H9 (cell line): ENCODE measurements around the gene TMEM131. TPM values are rescaled to one million over a fixed set of nuclear protein-coding genes. Genes with fewer than 3 reads are reported as not detected.
A peak's percentile ranks its signal among the peaks of the same experiment; 100 is the strongest.

Experiments used
- DNase-seq: peaks from one replicate; pipeline ENCODE4 v3.0.0-alpha.2; 2017
- H2AFZ ChIP-seq: one replicate; pipeline ENCODE4 v1.6.1; 2013; ENCODE audit warnings: mild to moderate bottlenecking, low read length, control low read depth, moderate library complexity
- H2AK5ac ChIP-seq: 2 replicates; pipeline ENCODE4 v1.6.1; 2013; ENCODE audit warnings: low read length, control low read depth, mixed read lengths; ENCODE audit not compliant: insufficient read length
- H2BK120ac ChIP-seq: one replicate; pipeline ENCODE4 v1.6.1; 2013; ENCODE audit warnings: low read depth, mild to moderate bottlenecking, low read length, control low read depth, inconsistent platforms; ENCODE audit not compliant: poor library complexity, severe bottlenecking
- H2BK12ac ChIP-seq: 2 replicates; pipeline ENCODE4 v1.6.1; 2013; ENCODE audit warnings: low read length, control low read depth, mixed read lengths, low read depth; ENCODE audit not compliant: insufficient read length
- H2BK15ac ChIP-seq: 2 replicates; pipeline ENCODE4 v1.6.1; 2013; ENCODE audit warnings: low read depth, low read length, control low read depth
- H2BK20ac ChIP-seq: one replicate; pipeline ENCODE4 v1.6.1; 2013; ENCODE audit warnings: low read depth, mild to moderate bottlenecking, low read length, control low read depth, inconsistent platforms; ENCODE audit not compliant: poor library complexity, severe bottlenecking
- H2BK5ac ChIP-seq: 2 replicates; pipeline ENCODE4 v1.6.1; 2013; ENCODE audit warnings: low read length, control low read depth, mixed read lengths; ENCODE audit not compliant: insufficient read length
- H3K14ac ChIP-seq: 2 replicates; pipeline ENCODE4 v1.6.1; 2013; ENCODE audit warnings: low read length, control low read depth; ENCODE audit not compliant: insufficient read depth
- H3K18ac ChIP-seq: 2 replicates; pipeline ENCODE4 v1.6.1; 2013; ENCODE audit warnings: low read depth, mild to moderate bottlenecking, mixed read lengths, low read length, control low read depth; ENCODE audit not compliant: insufficient read length
- H3K23ac ChIP-seq: 2 replicates; pipeline ENCODE4 v1.6.1; 2013; ENCODE audit warnings: low read length, control low read depth, mixed read lengths, low read depth; ENCODE audit not compliant: insufficient read length
- H3K23me2 ChIP-seq: 2 replicates; pipeline ENCODE4 v1.6.1; 2013; ENCODE audit warnings: low read depth, mild to moderate bottlenecking, mixed read lengths, low read length, control low read depth; ENCODE audit not compliant: insufficient read length, poor library complexity, severe bottlenecking
- H3K27ac ChIP-seq: 2 replicates; pipeline ENCODE4 v1.5.1; 2013; ENCODE audit warnings: low read length, control low read depth, mixed read lengths, low read depth; ENCODE audit not compliant: insufficient read length
- H3K27me3 ChIP-seq: 2 replicates; pipeline ENCODE4 v1.6.1; 2013; ENCODE audit warnings: low read length, control low read depth, inconsistent platforms; ENCODE audit not compliant: insufficient read depth
- H3K4ac ChIP-seq: 2 replicates; pipeline ENCODE4 v1.6.1; 2013; ENCODE audit warnings: low read depth, mild to moderate bottlenecking, control low read depth, inconsistent platforms, low read length, moderate library complexity
- H3K4me1 ChIP-seq: 2 replicates; pipeline ENCODE4 v1.6.1; 2013; ENCODE audit warnings: low read length, control low read depth, inconsistent platforms; ENCODE audit not compliant: insufficient read depth
- H3K4me2 ChIP-seq: 2 replicates; pipeline ENCODE4 v1.6.1; 2013; ENCODE audit warnings: low read length, control low read depth, mixed read lengths; ENCODE audit not compliant: insufficient read length, insufficient read depth
- H3K56ac ChIP-seq: 2 replicates; pipeline ENCODE4 v1.6.1; 2013; ENCODE audit warnings: low read depth, mild to moderate bottlenecking, mixed read lengths, low read length, control low read depth; ENCODE audit not compliant: insufficient read length
- H3K79me1 ChIP-seq: 2 replicates; pipeline ENCODE4 v1.6.1; 2013; ENCODE audit warnings: low read depth, mild to moderate bottlenecking, moderate library complexity, low read length, control low read depth, inconsistent platforms; ENCODE audit not compliant: insufficient read depth, poor library complexity, severe bottlenecking
- H3K79me2 ChIP-seq: 2 replicates; pipeline ENCODE4 v1.6.1; 2013; ENCODE audit warnings: low read length, control low read depth, inconsistent platforms; ENCODE audit not compliant: insufficient read depth
- H3K9ac ChIP-seq: 2 replicates; pipeline ENCODE4 v1.6.1; 2013; ENCODE audit warnings: low read length, control low read depth, mixed read lengths; ENCODE audit not compliant: insufficient read length; ENCODE audit errors: extremely low read depth
- H3K9me3 ChIP-seq: one replicate; pipeline ENCODE4 v1.6.1; 2013; ENCODE audit warnings: low read depth, low read length, inconsistent platforms; ENCODE audit not compliant: control insufficient read depth
- H3T11ph ChIP-seq: one replicate; pipeline ENCODE4 v1.6.1; 2013; ENCODE audit warnings: mild to moderate bottlenecking, low read length, control low read depth, inconsistent platforms
- H4K20me1 ChIP-seq: one replicate; pipeline ENCODE4 v1.6.1; 2013; ENCODE audit not compliant: control insufficient read depth, insufficient read length, insufficient read depth
- H4K5ac ChIP-seq: 2 replicates; pipeline ENCODE4 v1.6.1; 2013; ENCODE audit warnings: low read depth, mild to moderate bottlenecking, mixed read lengths, low read length, control low read depth; ENCODE audit not compliant: insufficient read length
- H4K8ac ChIP-seq: replicated peaks from 2 replicates; pipeline ENCODE4 v1.6.1; 2013; ENCODE audit warnings: low read length, control low read depth, mixed read lengths, low read depth; ENCODE audit not compliant: insufficient read length
- H4K91ac ChIP-seq: 2 replicates; pipeline ENCODE4 v1.6.1; 2013; ENCODE audit warnings: low read depth, mild to moderate bottlenecking, moderate library complexity, mixed read lengths, low read length, control low read depth; ENCODE audit not compliant: insufficient read length
- H3K27ac Mint-ChIP-seq, 3 experiments: 2 replicates in 2 of 3; 3 replicates in 1 of 3; pipeline ENCODE4 v1.8.0; 2020 to 2021; ENCODE audit warnings: mixed read lengths in 3 of 3, mild to moderate bottlenecking in 1 of 3, moderate library complexity in 1 of 3
- H3K27me3 Mint-ChIP-seq: 2 replicates; pipeline ENCODE4 v1.8.0; 2021; ENCODE audit warnings: low read depth, mild to moderate bottlenecking, moderate library complexity, mixed read lengths
- H3K36me3 Mint-ChIP-seq, 3 experiments: 2 replicates in 2 of 3; 3 replicates in 1 of 3; pipeline ENCODE4 v1.8.0; 2020 to 2021; ENCODE audit warnings: low read depth in 3 of 3, mixed read lengths in 3 of 3; ENCODE audit not compliant: insufficient read depth in 1 of 3
- H3K4me1 Mint-ChIP-seq, 2 experiments: 2 replicates each; pipeline ENCODE4 v1.8.0; 2020; ENCODE audit warnings: mixed read lengths in 2 of 2
- H3K4me3 Mint-ChIP-seq, 2 experiments: 2 replicates in 1 of 2; 3 replicates in 1 of 2; pipeline ENCODE4 v1.8.0; 2020 to 2021; ENCODE audit warnings: mild to moderate bottlenecking in 2 of 2, mixed read lengths in 2 of 2, moderate library complexity in 1 of 2
- H3K9me3 Mint-ChIP-seq, 2 experiments: 2 replicates in 1 of 2; 3 replicates in 1 of 2; pipeline ENCODE4 v1.8.0; 2020; ENCODE audit warnings: mild to moderate bottlenecking in 2 of 2, mixed read lengths in 2 of 2, moderate library complexity in 1 of 2
- WGBS: extraction: QIAGEN DNeasy Blood & Tissue Kit; methylation state at CpG from one replicate; pipeline ENCODE4 v1.1.7; 2013; ENCODE audit warnings: missing lambda C conversion rate, low lambda C conversion rate, mixed read lengths; ENCODE audit not compliant: insufficient read length; ENCODE audit errors: extremely low coverage; 5-methylcytosine and 5-hydroxymethylcytosine counted together
- total RNA-seq: library from RNA; stranded (reverse); gene quantifications from 2 replicates; pipeline ENCODE4 v1.2.1, GENCODE V29; 2021
- TF ChIP-seq, protein P1 (sequence below): fragments of 200-600 bp; sonication (generic); conservative IDR thresholded peaks from 3 replicates; pipeline ENCODE4 v1.8.0; 2021; ENCODE audit warnings: antibody characterized with exemption, mild to moderate bottlenecking

TMEM131 gene
- total RNA-seq, 1 experiment from 2014 or later = 20.9 TPM

DNA sequence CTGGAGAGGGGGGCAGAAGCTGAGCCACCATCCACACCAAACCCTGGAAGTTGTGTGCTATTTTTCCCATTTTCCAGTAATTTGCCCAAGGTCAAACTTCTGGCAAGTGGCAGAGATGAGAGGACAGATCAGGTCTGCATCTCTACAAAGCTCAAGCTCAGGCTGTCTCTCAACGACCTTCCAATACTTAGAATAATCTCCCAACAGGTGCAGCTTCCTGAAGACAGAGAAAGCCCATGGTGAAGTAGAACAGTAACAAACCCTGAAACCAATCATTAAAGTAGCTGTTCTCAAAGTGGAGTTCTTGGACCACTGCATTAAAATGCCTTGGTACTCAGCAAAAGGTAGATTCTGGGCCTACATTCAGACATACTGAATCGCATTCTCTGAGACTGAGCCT lies 37.6 kb downstream of the TMEM131 start:
- Histone ChIP-seq H4K20me1 (no peaks in the 10 kb centered on the region), H3K4me1 (no peaks in the 10 kb centered on the region), H4K8ac (no peak overlapping the region), H3T11ph (no peak overlapping the region), H2BK15ac (no peak overlapping the region), H3K23ac (no peak overlapping the region), H3K4me2 (no peak overlapping the region), H2BK20ac (no peak overlapping the region), H3K9me3 (no peaks in the 10 kb centered on the region), H2BK5ac (no peak overlapping the region), H3K9ac (no peak overlapping the region), H2BK12ac (no peak overlapping the region), H2AFZ (no peak overlapping the region), H2AK5ac (no peak overlapping the region), H3K56ac (no peak overlapping the region), H3K27me3 (no peaks in the 10 kb centered on the region), H2BK120ac (no peak overlapping the region), H3K18ac (no peak overlapping the region), H3K79me1 (peaks cover 5% of the 10 kb centered on the region), H3K14ac (no peak overlapping the region), H3K23me2 (no peaks in the 10 kb centered on the region), H4K5ac (no peak overlapping the region), H3K4ac (no peak overlapping the region), H4K91ac (no peak overlapping the region), H3K79me2 (peaks cover 2% of the 10 kb centered on the region; the same call in 1 of the 2 replicates), H3K27ac (no peak overlapping the region)
- Mint-ChIP-seq H3K27me3 (no peaks in the 10 kb centered on the region), H3K9me3 (no peaks in the 10 kb centered on the region), H3K4me3 (no peak overlapping the region), H3K4me1 (peaks cover 14 to 17% of the 10 kb centered on the region in 2 experiments), H3K36me3 (no peaks in the 10 kb centered on the region), H3K27ac (peak overlapping the region in 1 of 3 experiments; percentile 23; a peak in 1 of 7 replicates)
- no peak for DNase-seq
- TF ChIP-seq, protein P1, sequence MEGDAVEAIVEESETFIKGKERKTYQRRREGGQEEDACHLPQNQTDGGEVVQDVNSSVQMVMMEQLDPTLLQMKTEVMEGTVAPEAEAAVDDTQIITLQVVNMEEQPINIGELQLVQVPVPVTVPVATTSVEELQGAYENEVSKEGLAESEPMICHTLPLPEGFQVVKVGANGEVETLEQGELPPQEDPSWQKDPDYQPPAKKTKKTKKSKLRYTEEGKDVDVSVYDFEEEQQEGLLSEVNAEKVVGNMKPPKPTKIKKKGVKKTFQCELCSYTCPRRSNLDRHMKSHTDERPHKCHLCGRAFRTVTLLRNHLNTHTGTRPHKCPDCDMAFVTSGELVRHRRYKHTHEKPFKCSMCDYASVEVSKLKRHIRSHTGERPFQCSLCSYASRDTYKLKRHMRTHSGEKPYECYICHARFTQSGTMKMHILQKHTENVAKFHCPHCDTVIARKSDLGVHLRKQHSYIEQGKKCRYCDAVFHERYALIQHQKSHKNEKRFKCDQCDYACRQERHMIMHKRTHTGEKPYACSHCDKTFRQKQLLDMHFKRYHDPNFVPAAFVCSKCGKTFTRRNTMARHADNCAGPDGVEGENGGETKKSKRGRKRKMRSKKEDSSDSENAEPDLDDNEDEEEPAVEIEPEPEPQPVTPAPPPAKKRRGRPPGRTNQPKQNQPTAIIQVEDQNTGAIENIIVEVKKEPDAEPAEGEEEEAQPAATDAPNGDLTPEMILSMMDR = no peak
- WGBS = no CpG with 5 or more reads among the region's 2 CpGs
